GM23338 (cell line): ENCODE results near the gene SH3RF3. TPM values are rescaled to one million over a fixed set of nuclear protein-coding genes. Genes with fewer than 3 reads are reported as not detected.
A peak's percentile ranks its signal among the peaks of the same experiment; 100 is the strongest.

Experiments
- ATAC-seq: fragments of 200-7000 bp; cut with Tn5 transposase; 3 replicates; pipeline ENCODE4 v1.9.1; 2020
- DNase-seq: peaks from one replicate; pipeline ENCODE4 v3.0.0-alpha.2; 2015; ENCODE audit warnings: low spot score
- H2AFZ ChIP-seq: fragments of 200-600 bp; sonication (generic); 2 replicates; pipeline ENCODE4 v1.8.0; 2016; ENCODE audit warnings: antibody characterized with exemption, mild to moderate bottlenecking, moderate library complexity
- H3F3A ChIP-seq: fragments of 200-600 bp; sonication (generic); replicated peaks from 2 replicates; pipeline ENCODE4 v1.8.0; 2017; ENCODE audit warnings: antibody characterized with exemption, mixed run types, low read depth
- H3K27ac ChIP-seq: fragments of 200-600 bp; sonication (generic); 2 replicates; pipeline ENCODE4 v1.6.1; 2016; ENCODE audit warnings: low read depth
- H3K27me3 ChIP-seq: fragments of 200-600 bp; sonication (generic); 2 replicates; pipeline ENCODE4 v1.8.0; 2016; ENCODE audit warnings: mild to moderate bottlenecking, mixed run types, moderate library complexity; ENCODE audit not compliant: insufficient read depth
- H3K36me3 ChIP-seq: fragments of 200-600 bp; sonication (generic); 2 replicates; pipeline ENCODE4 v1.8.0; 2016; ENCODE audit warnings: mild to moderate bottlenecking; ENCODE audit not compliant: insufficient read depth
- H3K4me1 ChIP-seq: fragments of 200-600 bp; sonication (generic); 2 replicates; pipeline ENCODE4 v1.8.0; 2016; ENCODE audit warnings: mild to moderate bottlenecking, moderate library complexity; ENCODE audit not compliant: insufficient read depth
- H3K4me2 ChIP-seq: fragments of 200-600 bp; sonication (generic); 2 replicates; pipeline ENCODE4 v1.7.1; 2017; ENCODE audit warnings: mixed run types
- H3K4me3 ChIP-seq: fragments of 200-600 bp; sonication (generic); 2 replicates; pipeline ENCODE4 v1.6.1; 2016; ENCODE audit warnings: mixed run types
- H3K79me2 ChIP-seq: fragments of 200-600 bp; sonication (generic); replicated peaks from 2 replicates; pipeline ENCODE4 v1.8.0; 2017; ENCODE audit warnings: mild to moderate bottlenecking; ENCODE audit not compliant: insufficient read depth
- H3K9me2 ChIP-seq: fragments of 200-600 bp; sonication (generic); 2 replicates; pipeline ENCODE4 v1.8.0; 2017; ENCODE audit not compliant: insufficient read depth
- H4K20me1 ChIP-seq: fragments of 200-600 bp; sonication (generic); replicated peaks from 2 replicates; pipeline ENCODE4 v1.8.0; 2017; ENCODE audit warnings: mild to moderate bottlenecking; ENCODE audit not compliant: insufficient read depth
- H3K27ac Mint-ChIP-seq: 2 replicates; pipeline ENCODE4 v1.8.0; 2020; ENCODE audit warnings: inconsistent platforms, mild to moderate bottlenecking, moderate library complexity, mixed read lengths
- H3K27me3 Mint-ChIP-seq: 3 replicates; pipeline ENCODE4 v1.8.0; 2022; ENCODE audit warnings: low read depth, mild to moderate bottlenecking, moderate library complexity, mixed read lengths, inconsistent platforms; ENCODE audit not compliant: insufficient read depth, poor library complexity
- H3K36me3 Mint-ChIP-seq: 3 replicates; pipeline ENCODE4 v1.8.0; 2021; ENCODE audit warnings: low read depth, mild to moderate bottlenecking, inconsistent platforms, moderate library complexity, mixed read lengths
- H3K4me1 Mint-ChIP-seq: 3 replicates; pipeline ENCODE4 v1.8.0; 2020; ENCODE audit warnings: mild to moderate bottlenecking, inconsistent platforms, mixed read lengths
- H3K4me3 Mint-ChIP-seq: 3 replicates; pipeline ENCODE4 v1.8.0; 2021; ENCODE audit warnings: moderate library complexity, mild to moderate bottlenecking, inconsistent platforms, mixed read lengths
- H3K9me3 Mint-ChIP-seq: 3 replicates; pipeline ENCODE4 v1.8.0; 2020; ENCODE audit warnings: moderate library complexity, mild to moderate bottlenecking, inconsistent platforms, mixed read lengths
- CREB1 ChIP-seq: fragments of 250-450 bp; sonication (Bioruptor Pico); IDR thresholded peaks from 2 replicates; pipeline ENCODE4 v1.5.0; 2020; ENCODE audit warnings: low read depth, mild to moderate bottlenecking, moderate library complexity
- CTCF ChIP-seq, 2 experiments: fragments of 200-600 bp in 1 of 2; sonication (generic) in 1 of 2; conservative IDR thresholded peaks; 2 replicates each; pipeline versions ENCODE4 v1.5.1 to v1.6.1; 2016 to 2017; ENCODE audit warnings: antibody characterized with exemption in 2 of 2, low read depth in 2 of 2, mild to moderate bottlenecking in 2 of 2, moderate library complexity in 1 of 2
- ETS1 ChIP-seq: IDR thresholded peaks from 2 replicates; pipeline ENCODE4 v1.6.1; 2016; ENCODE audit warnings: antibody characterized with exemption
- EZH2phosphoT487 ChIP-seq: fragments of 200-600 bp; sonication (generic); IDR thresholded peaks from one replicate; pipeline ENCODE4 v1.8.1; 2018; ENCODE audit warnings: antibody characterized with exemption; ENCODE audit not compliant: unreplicated experiment
- JUNB ChIP-seq: IDR thresholded peaks from one replicate; pipeline ENCODE4 v1.6.1; 2016; ENCODE audit warnings: antibody characterized with exemption; ENCODE audit not compliant: unreplicated experiment
- POLR2AphosphoS5 ChIP-seq: IDR thresholded peaks from 2 replicates; pipeline ENCODE4 v1.6.1; 2016; ENCODE audit warnings: antibody characterized with exemption, low read depth
- REST ChIP-seq: IDR thresholded peaks from one replicate; pipeline ENCODE4 v1.6.1; 2018; ENCODE audit warnings: antibody characterized with exemption; ENCODE audit not compliant: unreplicated experiment
- STAT1 ChIP-seq: IDR thresholded peaks from one replicate; pipeline ENCODE4 v1.6.1; 2016; ENCODE audit warnings: antibody characterized with exemption; ENCODE audit not compliant: unreplicated experiment
- ZNF114 ChIP-seq: fragments of 250-450 bp; sonication (Bioruptor Pico); IDR thresholded peaks from 2 replicates; pipeline ENCODE4 v1.5.0; 2020; ENCODE audit warnings: mild to moderate bottlenecking, moderate library complexity
- ZNF462 ChIP-seq: fragments of 250-450 bp; sonication (Bioruptor Pico); IDR thresholded peaks from 2 replicates; pipeline ENCODE4 v1.5.0; 2020; ENCODE audit warnings: mild to moderate bottlenecking, moderate library complexity
- polyA plus RNA-seq: library from polyadenylated mRNA; unstranded; fragments of >200 nt; fragmentation: Nextera tagmentation; extraction: Ambion mirVana; gene quantifications from 2 replicates; pipeline ENCODE4 v1.2.1, GENCODE V29; 2016
- total RNA-seq: library from RNA; depleted of rRNA; stranded (reverse); fragments of >200 nt; shearing (Covaris generic); gene quantifications from 2 replicates; pipeline ENCODE4 v1.2.3, GENCODE V29; 2014

The SH3RF3 gene
- total and polyA plus RNA-seq, 2 experiments from 2014 or later, result 0.11 to 0.63 TPM

- H3K4me3 ChIP-seq, result no peak overlapping the region
- no peak overlapping the region for H2AFZ ChIP-seq
- no peaks in the 10 kb centered on the region for H3F3A ChIP-seq
- Mint-ChIP-seq H3K9me3 (no peaks in the 10 kb centered on the region; the same call in 2 of the 3 replicates), H3K27ac (no peak overlapping the region), H3K36me3 (no peaks in the 10 kb centered on the region), H3K4me3 (no peak overlapping the region), H3K4me1 (peaks cover 11% of the 10 kb centered on the region), H3K27me3 (peaks cover 9% of the 10 kb centered on the region)
- no peak overlapping the region for H3K27ac ChIP-seq
- H3K27me3 ChIP-seq, result no peaks in the 10 kb centered on the region
- H3K9me2 ChIP-seq, result no peaks in the 10 kb centered on the region
- ATAC-seq, result peak; percentile 63
- no peaks in the 10 kb centered on the region for H3K36me3 ChIP-seq
- H3K4me2 ChIP-seq, result no peak overlapping the region
- TF ChIP-seq REST, result no peak
- no peak for TF ChIP-seq CTCF (conservative IDR thresholded peaks at IDR 0.05; ENCODE audit: low read depth in 2 of 2)
- TF ChIP-seq ZNF462 (CRISPR knock-in tag), result no peak
- TF ChIP-seq STAT1, result no peak
- no peak for TF ChIP-seq POLR2AphosphoS5
- no peak for TF ChIP-seq CREB1 (CRISPR knock-in tag)
- no peak for TF ChIP-seq JUNB
- TF ChIP-seq EZH2phosphoT487, result no peak
- TF ChIP-seq ZNF114 (CRISPR knock-in tag), result no peak
- TF ChIP-seq ETS1, result no peak
- no peaks in the 10 kb centered on the region for H3K79me2 ChIP-seq
- DNase-seq, result no peak
- no peaks in the 10 kb centered on the region for H4K20me1 ChIP-seq
- no peaks in the 10 kb centered on the region; the same call in 1 of the 2 replicates for H3K4me1 ChIP-seq
Observed at GRCh38 chr2:109306190-109306589, 177.2 kb downstream of the SH3RF3 start.
